ENCODE data around the gene PTGIS. TPM values are rescaled to one million over a fixed set of nuclear protein-coding genes. Genes with fewer than 3 reads are reported as not detected.

Gene PTGIS
- total and polyA plus RNA-seq, 2 of the 4 experiments (the other 2 are of a cell fraction): 1.6 to 2.6 TPM

- ChIA-PET CTCF (no interaction called here), POLR2A (ENCODE audit: unreplicated experiment) (no interaction called here)
- WGBS, 2 experiments (ENCODE audit: extremely low coverage in 2 of 2, insufficient read length in 1 of 2): 10% methylated on average over 2 of the region's 7 CpGs; no CpG with 5 or more reads in 1 of the 2 experiments
- Histone ChIP-seq H3K56ac (ENCODE audit: extremely low read depth, insufficient read depth, low read length) (no peak overlapping the region), H3K9me1 (ENCODE audit: insufficient read depth, low read length) (0 out of 2 replicates have a peak, but pooled peaks cover 3% of the 10 kb centered on the region), H3K79me1 (ENCODE audit: low read depth in 1 of 2, low read length in 2 of 2) (no peaks in the 10 kb centered on the region), H2BK20ac (ENCODE audit: low read depth, low read length) (no peak overlapping the region), H3K4me3 (ENCODE audit: insufficient read depth, low read depth, low read length) (no peak overlapping the region), H3K27me3 (ENCODE audit: control insufficient read depth, insufficient read depth, low read length) (peaks cover 64% of the 10 kb centered on the region), H2BK120ac (ENCODE audit: low read depth, low read length) (no peak overlapping the region), H3K9me3 (ENCODE audit: control insufficient read depth, insufficient read depth, low read length) (0 out of 2 replicates have a peak, but pooled peaks cover 2% of the 10 kb centered on the region), H4K5ac (ENCODE audit: low read depth, low read length) (no peak overlapping the region), H4K20me1 (ENCODE audit: insufficient read depth, low read length) (0 out of 2 replicates have a peak, but pooled peaks cover 6% of the 10 kb centered on the region), H2BK5ac (ENCODE audit: low read depth, low read length, poor library complexity, severe bottlenecking) (no peak overlapping the region), H3K14ac (replicated peaks; ENCODE audit: low read depth, low read length) (no peak overlapping the region), H3K4me1 (ENCODE audit: control insufficient read depth, insufficient read depth, low read length) (no peaks in the 10 kb centered on the region), H2AFZ (replicated peaks; ENCODE audit: low read length, poor library complexity) (no peak overlapping the region), H3K4ac (ENCODE audit: low read depth, low read length) (no peak overlapping the region), H2AK9ac (replicated peaks; ENCODE audit: low read depth, low read length, poor library complexity) (no peak overlapping the region), H2AK5ac (ENCODE audit: low read depth, low read length) (no peak overlapping the region), H3K36me3 (ENCODE audit: control insufficient read depth, insufficient read depth, low read length) (no peaks in the 10 kb centered on the region), H2BK15ac (ENCODE audit: low read depth, low read length) (no peak overlapping the region), H3K4me2 (ENCODE audit: low read depth, low read length) (no peak overlapping the region), H4K8ac (ENCODE audit: low read depth in 2 of 2, low read length in 2 of 2) (no peak overlapping the region), H4K91ac (ENCODE audit: insufficient read depth, low read depth, low read length) (no peak overlapping the region), H3K9ac (ENCODE audit: low read depth, low read length) (no peak overlapping the region), H3K23ac (ENCODE audit: low read depth, low read length) (no peak overlapping the region), H3K27ac (ENCODE audit: insufficient read depth, low read length) (no peak overlapping the region), H3K18ac (ENCODE audit: low read depth, low read length) (no peak overlapping the region)
- DNase-seq: no peak
- dilution Hi-C loops (cut with HindIII; ENCODE audit: low sequenced_read_pairs, unreplicated experiment): no loop called here
- intact Hi-C loops (cut with micrococcal nuclease): no loop called here
- TF ChIP-seq NFE2L2 (IDR thresholded peaks at IDR 0.05; ENCODE audit: low read depth, low read length): no peak
- no peak for TF ChIP-seq RCOR1 (IDR thresholded peaks at IDR 0.05; ENCODE audit: insufficient replicate concordance, low read length)
- BruUV-seq (replicated peaks): no TSS peak
- no peak for ATAC-seq (ENCODE audit: low read depth)
- in situ Hi-C loops (cut with MboI; ENCODE audit: low sequenced_read_pairs): no loop called here
Measured at GRCh38 chr20:49478266-49478665, 89.7 kb downstream of the PTGIS start.
